Left ventricle myocardium inferior (tissue), 1 donor: ENCODE measurements around the gene HTRA3. TPM values are rescaled to one million over a fixed set of nuclear protein-coding genes. Genes with fewer than 3 reads are reported as not detected.

Experiments used
- DNase-seq: peaks from one replicate; pipeline ENCODE4 v3.0.0-alpha.2; 2020
- H3K27ac ChIP-seq: fragments of 200-600 bp; replicated peaks from 2 replicates; pipeline ENCODE4 v1.8.0; 2021
- H3K27me3 ChIP-seq: fragments of 200-600 bp; 2 replicates; pipeline ENCODE4 v1.8.0; 2021; ENCODE audit warnings: low read depth
- H3K36me3 ChIP-seq: fragments of 200-600 bp; 2 replicates; pipeline ENCODE4 v1.8.0; 2021
- H3K4me1 ChIP-seq: fragments of 200-600 bp; 2 replicates; pipeline ENCODE4 v1.8.0; 2021
- H3K4me3 ChIP-seq: fragments of 200-600 bp; 2 replicates; pipeline ENCODE4 v1.8.0; 2021; ENCODE audit warnings: mild to moderate bottlenecking, moderate library complexity
- H3K9me3 ChIP-seq: fragments of 200-600 bp; replicated peaks from 2 replicates; pipeline ENCODE4 v1.8.0; 2021
- intact Hi-C: fragments of 100-400 bp; cut with micrococcal nuclease; formaldehyde crosslinking; loops from one replicate; pipeline ENCODE4 v1.11.0; 2022
- total RNA-seq: library from RNA; stranded (reverse); fragmentation: NEBNext Ultra II Directional; extraction: Animal tissue kit (Norgen Biotek cat#: 25700); gene quantifications from one replicate; pipeline ENCODE4 v1.2.1, GENCODE V29; 2021
- TF ChIP-seq, protein P1 (sequence below): fragments of 200-600 bp; IDR thresholded peaks from 2 replicates; pipeline ENCODE4 v1.8.0; 2021; ENCODE audit warnings: antibody characterized with exemption, mild to moderate bottlenecking, borderline replicate concordance
- donor health status: DM: no; HTN: yes; CAD: no; lungs with severe emphysema.

The HTRA3 gene
- total RNA-seq, 1 donor from 2014 or later = 119 TPM

DNA sequence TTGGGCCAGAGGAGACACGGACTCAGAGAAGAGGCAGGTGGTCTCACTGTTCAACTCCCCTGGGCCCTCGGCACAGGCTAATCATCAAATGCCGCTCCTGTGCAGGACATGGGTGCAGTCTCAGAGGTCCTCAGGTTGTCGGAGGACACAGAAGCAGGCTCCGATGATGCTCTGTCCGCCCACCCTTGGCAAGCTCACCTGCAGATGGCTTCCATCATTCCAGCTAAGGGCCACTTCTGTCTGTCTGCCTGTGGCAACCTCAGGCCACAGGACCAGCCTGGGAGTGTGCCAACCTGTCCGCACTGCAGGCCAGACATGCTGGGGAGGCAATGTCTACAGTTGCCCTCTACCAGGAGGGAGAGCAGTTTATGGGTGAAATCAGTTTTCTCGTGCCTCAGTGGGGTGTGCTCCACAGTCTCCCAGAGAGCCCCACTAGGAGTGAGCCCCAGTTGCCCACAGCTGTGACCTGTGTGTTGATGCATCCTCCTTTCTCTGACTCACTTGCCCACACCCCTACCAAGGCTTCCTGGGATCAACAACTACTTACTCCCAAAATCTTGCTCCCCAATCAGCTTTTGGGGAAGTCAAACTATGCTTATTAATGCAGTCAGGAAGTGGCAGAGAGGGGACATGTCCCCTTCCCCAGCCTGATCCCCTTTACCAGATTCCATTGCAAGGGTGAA, 55.9 kb downstream of the HTRA3 start:
- TF ChIP-seq, protein P1, sequence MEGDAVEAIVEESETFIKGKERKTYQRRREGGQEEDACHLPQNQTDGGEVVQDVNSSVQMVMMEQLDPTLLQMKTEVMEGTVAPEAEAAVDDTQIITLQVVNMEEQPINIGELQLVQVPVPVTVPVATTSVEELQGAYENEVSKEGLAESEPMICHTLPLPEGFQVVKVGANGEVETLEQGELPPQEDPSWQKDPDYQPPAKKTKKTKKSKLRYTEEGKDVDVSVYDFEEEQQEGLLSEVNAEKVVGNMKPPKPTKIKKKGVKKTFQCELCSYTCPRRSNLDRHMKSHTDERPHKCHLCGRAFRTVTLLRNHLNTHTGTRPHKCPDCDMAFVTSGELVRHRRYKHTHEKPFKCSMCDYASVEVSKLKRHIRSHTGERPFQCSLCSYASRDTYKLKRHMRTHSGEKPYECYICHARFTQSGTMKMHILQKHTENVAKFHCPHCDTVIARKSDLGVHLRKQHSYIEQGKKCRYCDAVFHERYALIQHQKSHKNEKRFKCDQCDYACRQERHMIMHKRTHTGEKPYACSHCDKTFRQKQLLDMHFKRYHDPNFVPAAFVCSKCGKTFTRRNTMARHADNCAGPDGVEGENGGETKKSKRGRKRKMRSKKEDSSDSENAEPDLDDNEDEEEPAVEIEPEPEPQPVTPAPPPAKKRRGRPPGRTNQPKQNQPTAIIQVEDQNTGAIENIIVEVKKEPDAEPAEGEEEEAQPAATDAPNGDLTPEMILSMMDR = no peak
- intact Hi-C loops = no loop called here
- peaks cover 22% of the 10 kb centered on the region for H3K9me3 ChIP-seq
- H3K27me3 ChIP-seq = no peaks in the 10 kb centered on the region
- peaks cover 36% of the 10 kb centered on the region for H3K4me1 ChIP-seq
- no peak overlapping the region for H3K4me3 ChIP-seq
- H3K36me3 ChIP-seq = peaks cover 4% of the 10 kb centered on the region
- no peak overlapping the region for H3K27ac ChIP-seq
- DNase-seq = no peak

DNA sequence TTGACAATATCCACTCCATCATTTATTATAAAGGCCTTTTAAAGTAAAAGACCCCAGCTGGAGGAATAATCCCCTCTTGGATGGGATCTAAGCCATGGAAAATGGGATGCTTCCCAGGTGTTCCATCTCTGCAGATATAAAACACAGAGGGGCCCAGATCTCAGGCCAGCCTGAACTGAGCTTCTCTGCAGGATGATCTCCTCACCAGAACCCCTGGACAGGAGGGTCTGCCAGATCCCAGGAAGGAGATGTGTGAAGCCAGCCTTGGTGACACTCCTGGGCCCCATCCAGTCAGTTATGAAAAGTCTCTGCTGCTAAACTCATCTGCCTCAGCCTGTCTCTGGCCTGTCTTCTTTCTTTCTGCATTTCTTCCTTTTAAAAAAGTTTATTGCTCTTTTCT, 56.7 kb downstream of the HTRA3 start:
- H3K27me3 ChIP-seq = no peaks in the 10 kb centered on the region
- H3K9me3 ChIP-seq = peaks cover 22% of the 10 kb centered on the region
- intact Hi-C loops = no loop called here
- DNase-seq = no peak
- H3K4me3 ChIP-seq = no peak overlapping the region
- H3K27ac ChIP-seq = no peak overlapping the region
- peaks cover 4% of the 10 kb centered on the region for H3K36me3 ChIP-seq
- H3K4me1 ChIP-seq = peaks cover 38% of the 10 kb centered on the region
- TF ChIP-seq, protein P1 = no peak

DNA sequence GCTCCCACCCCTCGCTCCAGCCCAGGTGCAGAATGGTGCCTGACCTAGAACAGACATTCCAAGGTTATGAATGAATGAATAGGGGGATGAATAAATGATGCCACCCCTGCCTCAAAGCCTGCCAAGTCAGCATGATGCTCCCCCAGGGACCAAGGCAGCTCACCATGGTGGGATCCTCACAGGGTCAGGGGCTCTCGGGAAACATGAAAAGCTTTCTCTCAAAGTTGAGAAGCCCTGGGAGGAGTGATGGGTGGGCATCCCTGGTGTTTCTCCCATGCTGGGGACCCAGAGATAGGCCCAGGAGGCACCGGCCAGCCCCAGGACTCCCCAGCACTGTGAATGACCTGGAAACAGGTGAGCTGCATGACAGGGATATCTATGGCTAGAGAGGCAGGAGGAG, 58.9 kb downstream of the HTRA3 start:
- Histone ChIP-seq H3K27me3 (no peaks in the 10 kb centered on the region), H3K27ac (peak overlapping the region; percentile 87), H3K4me3 (no peak overlapping the region), H3K4me1 (peaks cover 46% of the 10 kb centered on the region), H3K36me3 (peaks cover 4% of the 10 kb centered on the region), H3K9me3 (peaks cover 19% of the 10 kb centered on the region)
- DNase-seq = no peak
- intact Hi-C loops = no loop called here
- TF ChIP-seq, protein P1 = no peak

DNA sequence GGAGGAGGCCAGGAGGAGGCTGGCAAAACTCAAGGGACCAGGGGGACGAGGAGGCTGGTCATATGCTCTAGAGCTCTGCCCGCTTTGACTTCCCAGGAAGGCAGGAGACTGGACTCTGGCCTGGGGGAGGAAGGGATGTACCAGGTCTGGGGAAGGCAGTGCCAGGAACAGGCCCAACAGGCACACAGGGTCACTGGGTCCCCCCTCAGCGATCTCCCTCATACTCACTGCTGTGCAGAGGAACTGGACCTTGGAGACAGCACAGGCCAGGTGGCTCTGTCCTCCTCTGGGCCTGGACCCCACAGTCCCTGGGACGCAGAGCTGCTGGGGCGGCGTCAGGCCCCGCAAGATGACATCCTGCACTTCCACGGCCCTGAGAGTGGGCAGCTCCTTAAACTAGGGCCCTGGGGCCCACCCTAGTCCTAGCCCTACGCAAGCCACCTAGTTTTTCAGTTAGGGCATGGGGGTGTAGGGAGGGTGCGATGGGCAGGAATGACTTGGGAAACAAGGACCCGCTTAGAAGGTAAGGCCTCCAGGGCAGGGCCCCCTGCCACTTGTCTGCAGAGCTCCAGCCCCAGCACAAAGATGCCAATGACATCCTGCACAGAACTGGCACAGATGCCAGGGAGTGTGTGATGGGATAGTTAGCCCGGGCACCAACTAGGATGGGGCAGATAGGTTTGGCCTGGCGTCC, 59.5 kb downstream of the HTRA3 start:
- H3K9me3 ChIP-seq = peaks cover 13% of the 10 kb centered on the region
- peak overlapping the region; percentile 87 for H3K27ac ChIP-seq
- no peak for DNase-seq

DNA sequence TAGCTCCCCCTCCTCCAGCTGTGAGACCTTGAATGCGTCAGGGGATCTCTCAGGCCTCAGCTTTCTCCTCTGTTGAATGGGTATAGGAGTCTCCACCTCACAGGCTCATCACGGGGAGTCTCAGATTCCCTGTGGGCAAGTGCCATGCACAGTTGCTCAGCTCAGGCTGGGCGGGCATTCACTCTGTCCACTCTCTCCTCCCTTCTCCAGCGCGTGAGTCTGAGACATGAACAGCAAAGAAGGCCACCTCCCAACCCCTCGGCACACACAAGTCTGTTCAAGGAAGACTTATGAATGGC, 60.0 kb downstream of the HTRA3 start:
- intact Hi-C loops = no loop called here
- peaks cover 42% of the 10 kb centered on the region for H3K4me1 ChIP-seq
- TF ChIP-seq, protein P1 = no peak
- no peak overlapping the region for H3K4me3 ChIP-seq
- peak overlapping the region; percentile 87 for H3K27ac ChIP-seq
- peaks cover 12% of the 10 kb centered on the region for H3K9me3 ChIP-seq
- H3K27me3 ChIP-seq = no peaks in the 10 kb centered on the region
- no peak for DNase-seq
- no peaks in the 10 kb centered on the region for H3K36me3 ChIP-seq

More for the DNA sequence above, 59.5 kb downstream of the HTRA3 start:
- Histone ChIP-seq H3K27me3 (no peaks in the 10 kb centered on the region), H3K4me3 (no peak overlapping the region), H3K4me1 (peaks cover 46% of the 10 kb centered on the region), H3K36me3 (no peaks in the 10 kb centered on the region)
- TF ChIP-seq, protein P1 = no peak
- intact Hi-C loops = no loop called here
